Endothelial cell (in vitro differentiated cells): ENCODE results near the gene TAL1. TPM values are rescaled to one million over a fixed set of nuclear protein-coding genes. Genes with fewer than 3 reads are reported as not detected.

ENCODE experiments used
- DNase-seq: peaks from one replicate; pipeline ENCODE4 v3.0.0; 2021; ENCODE audit warnings: low spot score
- H3K27ac Mint-ChIP-seq: one replicate; pipeline ENCODE4 v1.8.0; 2021; ENCODE audit warnings: mixed read lengths, inconsistent platforms; ENCODE audit not compliant: unreplicated experiment
- H3K27me3 Mint-ChIP-seq: one replicate; pipeline ENCODE4 v1.8.0; 2021; ENCODE audit warnings: mild to moderate bottlenecking, moderate library complexity, mixed read lengths, inconsistent platforms; ENCODE audit not compliant: unreplicated experiment
- H3K36me3 Mint-ChIP-seq: one replicate; pipeline ENCODE4 v1.8.0; 2021; ENCODE audit warnings: mild to moderate bottlenecking, low read depth, mixed read lengths, inconsistent platforms; ENCODE audit not compliant: unreplicated experiment
- H3K4me1 Mint-ChIP-seq: one replicate; pipeline ENCODE4 v1.8.0; 2021; ENCODE audit warnings: mild to moderate bottlenecking, mixed read lengths, inconsistent platforms; ENCODE audit not compliant: unreplicated experiment
- H3K4me3 Mint-ChIP-seq: one replicate; pipeline ENCODE4 v1.8.0; 2021; ENCODE audit warnings: mild to moderate bottlenecking, mixed read lengths, inconsistent platforms; ENCODE audit not compliant: unreplicated experiment
- H3K9me3 Mint-ChIP-seq: one replicate; pipeline ENCODE4 v1.8.0; 2021; ENCODE audit warnings: mixed read lengths, inconsistent platforms; ENCODE audit not compliant: unreplicated experiment
- total RNA-seq: library from RNA; stranded (reverse); fragmentation: NEBNext Ultra II Directional; extraction: Animal tissue kit (Norgen Biotek cat#: 25700); gene quantifications from one replicate; pipeline ENCODE4 v1.2.1, GENCODE V29; 2021; ENCODE audit not compliant: unreplicated experiment
- TF ChIP-seq, protein P1 (sequence below): fragments of 200-600 bp; sonication (generic); IDR thresholded peaks from one replicate; pipeline ENCODE4 v1.5.0; 2021; ENCODE audit warnings: antibody characterized with exemption; ENCODE audit not compliant: unreplicated experiment

The TAL1 gene
- total RNA-seq, 1 donor from 2014 or later, result 199 TPM

DNA sequence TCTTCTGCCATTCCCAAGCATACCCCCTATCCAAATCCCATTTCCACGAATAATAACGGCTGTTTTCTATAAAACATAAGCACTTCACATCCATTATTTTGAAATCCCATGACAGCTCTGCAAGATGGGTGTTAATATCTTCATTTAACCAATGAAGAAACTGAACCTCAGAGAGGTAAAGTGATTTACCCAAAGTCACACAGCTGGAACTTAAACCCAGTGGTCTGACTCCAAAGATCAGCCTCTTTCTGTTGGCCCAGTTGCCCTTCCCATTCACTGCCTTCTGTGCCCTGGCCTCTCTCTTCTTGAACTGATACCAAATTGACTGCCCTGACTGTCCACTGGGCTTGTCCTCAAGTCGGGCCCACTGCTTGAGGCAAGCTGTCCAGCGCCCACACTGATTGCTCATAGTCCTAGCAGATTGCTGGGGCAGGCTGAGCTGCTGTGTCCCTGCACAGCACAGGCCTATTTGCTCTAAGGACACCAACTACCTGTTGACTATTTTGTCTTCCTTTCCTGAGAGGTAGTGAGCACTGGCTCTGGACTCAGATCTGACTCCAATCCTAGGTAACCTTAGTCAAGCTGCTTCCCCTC, 19.3 kb downstream of the TAL1 start:
- Mint-ChIP-seq H3K4me1 (peaks cover 46% of the 10 kb centered on the region), H3K27me3 (peaks cover 15% of the 10 kb centered on the region)

DNA sequence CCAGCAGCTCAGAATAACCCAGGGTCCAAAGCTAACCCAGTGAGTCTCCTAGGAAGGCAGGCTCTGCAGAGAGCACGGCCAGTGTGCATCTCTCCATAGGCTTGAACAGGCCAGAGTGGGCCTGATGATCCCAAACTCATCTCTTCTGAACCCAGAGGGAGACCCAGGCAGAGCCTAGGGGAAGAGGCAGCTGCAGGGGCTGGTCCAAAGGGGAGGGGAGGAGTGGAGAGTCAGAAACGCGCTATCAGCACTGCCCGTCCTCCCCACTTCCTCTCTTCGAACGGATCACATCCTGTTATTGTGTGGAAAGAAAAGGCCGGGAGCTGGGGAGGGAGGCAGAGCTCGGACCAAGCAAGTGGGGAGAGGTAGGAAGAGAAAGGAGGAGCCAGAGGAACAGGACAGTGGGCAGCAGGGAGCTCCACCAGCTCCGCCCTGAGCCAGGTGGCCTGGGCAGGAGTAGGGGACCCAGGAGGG, 20.2 kb downstream of the TAL1 start:
- H3K27ac Mint-ChIP-seq, result peak overlapping the region; percentile 96
- H3K4me1 Mint-ChIP-seq, result peaks cover 41% of the 10 kb centered on the region

More for the DNA sequence above, 19.3 kb downstream of the TAL1 start:
- Mint-ChIP-seq H3K36me3 (peaks cover 30% of the 10 kb centered on the region), H3K4me3 (no peak overlapping the region), H3K9me3 (no peaks in the 10 kb centered on the region), H3K27ac (no peak overlapping the region)
- TF ChIP-seq, protein P1, sequence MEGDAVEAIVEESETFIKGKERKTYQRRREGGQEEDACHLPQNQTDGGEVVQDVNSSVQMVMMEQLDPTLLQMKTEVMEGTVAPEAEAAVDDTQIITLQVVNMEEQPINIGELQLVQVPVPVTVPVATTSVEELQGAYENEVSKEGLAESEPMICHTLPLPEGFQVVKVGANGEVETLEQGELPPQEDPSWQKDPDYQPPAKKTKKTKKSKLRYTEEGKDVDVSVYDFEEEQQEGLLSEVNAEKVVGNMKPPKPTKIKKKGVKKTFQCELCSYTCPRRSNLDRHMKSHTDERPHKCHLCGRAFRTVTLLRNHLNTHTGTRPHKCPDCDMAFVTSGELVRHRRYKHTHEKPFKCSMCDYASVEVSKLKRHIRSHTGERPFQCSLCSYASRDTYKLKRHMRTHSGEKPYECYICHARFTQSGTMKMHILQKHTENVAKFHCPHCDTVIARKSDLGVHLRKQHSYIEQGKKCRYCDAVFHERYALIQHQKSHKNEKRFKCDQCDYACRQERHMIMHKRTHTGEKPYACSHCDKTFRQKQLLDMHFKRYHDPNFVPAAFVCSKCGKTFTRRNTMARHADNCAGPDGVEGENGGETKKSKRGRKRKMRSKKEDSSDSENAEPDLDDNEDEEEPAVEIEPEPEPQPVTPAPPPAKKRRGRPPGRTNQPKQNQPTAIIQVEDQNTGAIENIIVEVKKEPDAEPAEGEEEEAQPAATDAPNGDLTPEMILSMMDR, result no peak
- no peak for DNase-seq

DNA sequence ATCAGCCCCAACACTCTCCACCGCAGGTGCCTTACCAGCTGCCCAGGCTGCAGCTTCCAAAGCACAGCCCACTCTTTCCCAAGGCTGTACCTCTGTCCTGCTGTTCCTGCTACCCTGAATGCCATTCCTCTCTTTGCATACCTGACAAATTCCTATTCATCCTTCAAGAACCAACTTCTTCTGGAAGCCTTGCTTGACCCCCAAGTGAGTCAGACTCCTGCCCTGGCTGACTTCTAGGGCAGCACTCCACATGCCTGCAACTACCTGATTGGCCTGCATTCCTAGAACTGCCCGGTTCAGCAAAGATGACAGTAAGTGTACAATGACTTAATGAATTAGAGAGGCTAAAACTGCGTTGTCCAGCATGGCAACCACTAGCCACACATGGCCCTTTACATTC, 21.4 kb downstream of the TAL1 start:
- Mint-ChIP-seq H3K9me3 (no peaks in the 10 kb centered on the region), H3K27me3 (peaks cover 16% of the 10 kb centered on the region), H3K4me3 (peak overlapping the region; percentile 80), H3K4me1 (peaks cover 33% of the 10 kb centered on the region), H3K36me3 (peaks cover 15% of the 10 kb centered on the region), H3K27ac (peak overlapping the region; percentile 62)
- TF ChIP-seq, protein P1, result no peak
- DNase-seq, result no peak

More for the DNA sequence above, 20.2 kb downstream of the TAL1 start:
- no peak overlapping the region for H3K4me3 Mint-ChIP-seq
- DNase-seq, result peak; percentile 75
- H3K27me3 Mint-ChIP-seq, result peaks cover 15% of the 10 kb centered on the region
- H3K9me3 Mint-ChIP-seq, result no peaks in the 10 kb centered on the region
- H3K36me3 Mint-ChIP-seq, result peaks cover 22% of the 10 kb centered on the region
- TF ChIP-seq, protein P1, result no peak

DNA sequence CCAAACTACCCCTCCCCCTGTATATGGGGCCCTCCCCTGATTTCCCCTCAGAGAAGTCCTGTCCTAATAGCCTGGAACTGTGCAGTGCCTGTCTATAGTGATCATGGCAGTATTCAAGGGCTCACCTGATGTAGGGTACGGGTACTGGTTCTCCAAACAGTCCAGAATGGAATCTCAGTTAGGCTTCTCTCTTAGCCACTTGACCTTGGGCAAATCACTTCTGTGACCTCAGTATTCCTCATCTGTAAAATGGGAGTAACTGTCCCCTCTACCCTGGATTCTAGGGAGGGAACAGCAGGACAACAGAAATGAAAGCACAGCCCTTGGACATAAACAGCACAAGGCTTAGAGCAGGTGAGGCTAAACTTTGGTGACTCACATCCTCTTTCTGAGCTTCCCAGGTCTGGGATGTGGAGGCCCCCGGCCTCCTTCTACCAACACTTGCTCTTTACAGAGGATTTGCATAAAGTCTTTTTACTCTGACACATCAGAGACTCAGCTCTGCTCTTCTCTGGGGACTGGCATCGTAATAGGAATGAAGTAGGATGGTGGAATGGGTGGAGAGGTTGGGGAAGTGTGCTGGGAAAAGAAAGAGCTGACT, 22.2 kb downstream of the TAL1 start:
- Mint-ChIP-seq H3K27ac (peak overlapping the region; percentile 62), H3K36me3 (peaks cover 15% of the 10 kb centered on the region), H3K4me1 (peaks cover 32% of the 10 kb centered on the region), H3K4me3 (peak overlapping the region; percentile 80), H3K9me3 (no peaks in the 10 kb centered on the region), H3K27me3 (peaks cover 16% of the 10 kb centered on the region)
- TF ChIP-seq, protein P1, result no peak
- no peak for DNase-seq

DNA sequence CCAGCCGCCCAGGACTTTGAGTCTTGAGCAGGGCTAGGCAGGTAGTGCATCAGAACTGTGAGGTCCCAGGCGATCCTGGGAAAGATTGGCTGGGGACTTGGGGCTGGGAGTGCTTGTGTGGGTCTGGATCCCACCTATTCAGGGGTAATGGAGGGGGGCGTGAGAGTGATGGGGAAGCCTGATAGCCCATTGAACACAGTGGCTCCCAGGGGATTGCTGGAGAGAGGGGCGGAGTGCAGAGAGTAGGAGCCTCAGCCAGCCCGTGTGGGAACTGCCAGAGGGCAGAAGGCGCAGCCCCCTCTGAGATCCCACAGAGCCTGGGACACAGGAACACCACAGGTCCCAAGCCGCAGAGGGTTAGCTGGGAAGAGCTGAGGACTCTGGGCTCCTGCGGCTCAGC, 22.9 kb downstream of the TAL1 start:
- Mint-ChIP-seq H3K4me3 (peak overlapping the region; percentile 65), H3K27me3 (peaks cover 16% of the 10 kb centered on the region)

More for the DNA sequence above, 22.9 kb downstream of the TAL1 start:
- no peak for DNase-seq
- Mint-ChIP-seq H3K4me1 (peaks cover 32% of the 10 kb centered on the region), H3K9me3 (no peaks in the 10 kb centered on the region), H3K36me3 (peaks cover 15% of the 10 kb centered on the region), H3K27ac (peak overlapping the region; percentile 53)
- TF ChIP-seq, protein P1, result no peak
